Stimulated activated effector memory CD8-positive, alpha-beta T cell treated with anti-CD3 and anti-CD28 coated beads, Interleukin-12 subunit alpha, Interleukin-12 subunit beta, amount 100 ng/mL, for 72 hours (primary cell): ENCODE data around the gene TRIM42.

Source experiments
- ATAC-seq: fragments of 150-1000 bp; cut with Tn5 transposase; 2 replicates; pipeline ENCODE4 v1.10.0; 2021
- DNase-seq, 2 donors: peaks; one replicate each; pipeline ENCODE4 v3.0.0; 2021 to 2022; ENCODE audit warnings: low spot score in 2 of 2
- H3K27ac Mint-ChIP-seq: one replicate; pipeline ENCODE4 v1.8.0; 2022; ENCODE audit warnings: mild to moderate bottlenecking, mixed read lengths
- H3K36me3 Mint-ChIP-seq: one replicate; pipeline ENCODE4 v1.8.0; 2022; ENCODE audit warnings: mild to moderate bottlenecking, mixed read lengths
- H3K4me1 Mint-ChIP-seq: one replicate; pipeline ENCODE4 v1.8.0; 2022; ENCODE audit warnings: mixed read lengths
- H3K4me3 Mint-ChIP-seq: one replicate; pipeline ENCODE4 v1.8.0; 2022; ENCODE audit warnings: mild to moderate bottlenecking, mixed read lengths
- H3K9me3 Mint-ChIP-seq: one replicate; pipeline ENCODE4 v1.8.0; 2022; ENCODE audit warnings: mixed read lengths

The TRIM42 gene

GRCh38 chr3:140677764-140678163 is at the start of gene TRIM42:
Gene TRIM42 (plus strand): TSS chr3:140678064. CDS start chr3:140678230, 166 bp downstream.
- no peaks in the 10 kb centered on the region for H3K4me1 Mint-ChIP-seq
- DNase-seq (no peak), ATAC-seq (no peak)
- H3K27ac Mint-ChIP-seq, result no peak within 1 kb of the TSS
- no peaks in the 10 kb centered on the region for H3K36me3 Mint-ChIP-seq
- peaks cover 2% of the 10 kb centered on the region for H3K9me3 Mint-ChIP-seq
- H3K4me3 Mint-ChIP-seq, result no peak within 1 kb of the TSS

GRCh38 chr3:140628606-140629005 is 49.3 kb upstream of the TRIM42 start:
- no peaks in the 10 kb centered on the region for H3K4me1 Mint-ChIP-seq
- H3K4me3 Mint-ChIP-seq, result no peak overlapping the region
- no peaks in the 10 kb centered on the region for H3K9me3 Mint-ChIP-seq
- H3K36me3 Mint-ChIP-seq, result no peaks in the 10 kb centered on the region
- ATAC-seq, result no peak
- DNase-seq, result no peak
- H3K27ac Mint-ChIP-seq, result no peak overlapping the region

GRCh38 chr3:140629357-140630137 is 48.3 kb upstream of the TRIM42 start:
- DNase-seq (no peak), ATAC-seq (no peak)
- Mint-ChIP-seq H3K4me1 (no peaks in the 10 kb centered on the region), H3K4me3 (no peak overlapping the region), H3K36me3 (no peaks in the 10 kb centered on the region), H3K9me3 (no peaks in the 10 kb centered on the region), H3K27ac (no peak overlapping the region)

- H3K36me3 Mint-ChIP-seq, result no peaks in the 10 kb centered on the region
Measured at GRCh38 chr3:140630366-140630765, 47.5 kb upstream of the TRIM42 start.

GRCh38 chr3:140630866-140631265 is 47.0 kb upstream of the TRIM42 start:
- Mint-ChIP-seq H3K36me3 (no peaks in the 10 kb centered on the region), H3K4me1 (no peaks in the 10 kb centered on the region), H3K27ac (no peak overlapping the region), H3K4me3 (no peak overlapping the region), H3K9me3 (no peaks in the 10 kb centered on the region)
- no peak for DNase-seq
- ATAC-seq, result no peak

More at GRCh38 chr3:140630366-140630765, 47.5 kb upstream of the TRIM42 start:
- ATAC-seq, result no peak
- H3K4me3 Mint-ChIP-seq, result no peak overlapping the region
- no peak overlapping the region for H3K27ac Mint-ChIP-seq
- H3K9me3 Mint-ChIP-seq, result no peaks in the 10 kb centered on the region
- no peaks in the 10 kb centered on the region for H3K4me1 Mint-ChIP-seq
- DNase-seq, result no peak

- Mint-ChIP-seq H3K27ac (no peak overlapping the region), H3K4me3 (no peak overlapping the region), H3K9me3 (no peaks in the 10 kb centered on the region), H3K4me1 (no peaks in the 10 kb centered on the region), H3K36me3 (no peaks in the 10 kb centered on the region)
- no peak for DNase-seq
- no peak for ATAC-seq
Measured at GRCh38 chr3:140635276-140635675, 42.6 kb upstream of the TRIM42 start.

GRCh38 chr3:140636406-140637138 is 41.3 kb upstream of the TRIM42 start:
- no peaks in the 10 kb centered on the region for H3K9me3 Mint-ChIP-seq
- H3K4me1 Mint-ChIP-seq, result no peaks in the 10 kb centered on the region
- DNase-seq, result no peak
- peak; percentile 28 for ATAC-seq
- H3K27ac Mint-ChIP-seq, result no peak overlapping the region
- no peak overlapping the region for H3K4me3 Mint-ChIP-seq
- no peaks in the 10 kb centered on the region for H3K36me3 Mint-ChIP-seq

GRCh38 chr3:140651287-140651686 is 26.6 kb upstream of the TRIM42 start:
- H3K27ac Mint-ChIP-seq, result no peak overlapping the region
- H3K9me3 Mint-ChIP-seq, result peaks cover 11% of the 10 kb centered on the region
- no peaks in the 10 kb centered on the region for H3K36me3 Mint-ChIP-seq
- H3K4me1 Mint-ChIP-seq, result no peaks in the 10 kb centered on the region
- ATAC-seq (no peak), DNase-seq (no peak)
- no peak overlapping the region for H3K4me3 Mint-ChIP-seq

GRCh38 chr3:140655678-140656077 is 22.2 kb upstream of the TRIM42 start:
- Mint-ChIP-seq H3K27ac (no peak overlapping the region), H3K4me3 (no peak overlapping the region), H3K9me3 (peaks cover 8% of the 10 kb centered on the region), H3K36me3 (no peaks in the 10 kb centered on the region), H3K4me1 (no peaks in the 10 kb centered on the region)
- no peak for DNase-seq
- no peak for ATAC-seq

GRCh38 chr3:140664111-140664510 is 13.8 kb upstream of the TRIM42 start:
- no peak overlapping the region for H3K27ac Mint-ChIP-seq
- H3K9me3 Mint-ChIP-seq, result peaks cover 7% of the 10 kb centered on the region
- H3K4me3 Mint-ChIP-seq, result no peak overlapping the region
- no peaks in the 10 kb centered on the region for H3K4me1 Mint-ChIP-seq
- no peak for ATAC-seq
- DNase-seq, result no peak
- no peaks in the 10 kb centered on the region for H3K36me3 Mint-ChIP-seq

GRCh38 chr3:140682586-140682985 is 4.7 kb downstream of the TRIM42 start:
- Mint-ChIP-seq H3K9me3 (peaks cover 3% of the 10 kb centered on the region), H3K27ac (no peak overlapping the region), H3K4me3 (no peak overlapping the region), H3K4me1 (no peaks in the 10 kb centered on the region), H3K36me3 (no peaks in the 10 kb centered on the region)
- no peak for DNase-seq
- ATAC-seq, result no peak

- no peak for DNase-seq
- Mint-ChIP-seq H3K27ac (no peak overlapping the region), H3K9me3 (peaks cover 3% of the 10 kb centered on the region), H3K4me3 (no peak overlapping the region), H3K4me1 (no peaks in the 10 kb centered on the region), H3K36me3 (no peaks in the 10 kb centered on the region)
- no peak for ATAC-seq
Measured at GRCh38 chr3:140686128-140686527, 8.3 kb downstream of the TRIM42 start.

GRCh38 chr3:140686948-140687347 is 9.1 kb downstream of the TRIM42 start:
- ATAC-seq (no peak), DNase-seq (no peak)
- Mint-ChIP-seq H3K4me1 (no peaks in the 10 kb centered on the region), H3K4me3 (no peak overlapping the region), H3K9me3 (peaks cover 3% of the 10 kb centered on the region), H3K36me3 (no peaks in the 10 kb centered on the region), H3K27ac (no peak overlapping the region)

- ATAC-seq (no peak), DNase-seq (no peak)
- no peaks in the 10 kb centered on the region for H3K4me1 Mint-ChIP-seq
- no peak overlapping the region for H3K27ac Mint-ChIP-seq
- H3K9me3 Mint-ChIP-seq, result no peaks in the 10 kb centered on the region
- H3K36me3 Mint-ChIP-seq, result no peaks in the 10 kb centered on the region
- H3K4me3 Mint-ChIP-seq, result no peak overlapping the region
Measured at GRCh38 chr3:140695361-140696061, 17.6 kb downstream of the TRIM42 start.

- no peaks in the 10 kb centered on the region for H3K36me3 Mint-ChIP-seq
- no peak for DNase-seq
Measured at GRCh38 chr3:140699516-140700231, 21.8 kb downstream of the TRIM42 start.

More at GRCh38 chr3:140699516-140700231, 21.8 kb downstream of the TRIM42 start:
- ATAC-seq, result no peak
- Mint-ChIP-seq H3K9me3 (no peaks in the 10 kb centered on the region), H3K27ac (no peak overlapping the region), H3K4me3 (no peak overlapping the region), H3K4me1 (no peaks in the 10 kb centered on the region)
